ENCODE results near the gene PTK7.

- TF ChIP-seq CTCF (IDR thresholded peaks at IDR 0.05) (no peak), EP300 (IDR thresholded peaks at IDR 0.05) (no peak)
Observed at GRCh38 chr6:43150051-43150751, 74.1 kb downstream of the PTK7 start.
